ENCODE measurements around the gene PMEL. TPM values are rescaled to one million over a fixed set of nuclear protein-coding genes. Genes with fewer than 3 reads are reported as not detected.

PMEL gene
- total and polyA plus RNA-seq, 2 of the 4 experiments (the other 2 are of a cell fraction): 1.4 to 5.8 TPM

DNA sequence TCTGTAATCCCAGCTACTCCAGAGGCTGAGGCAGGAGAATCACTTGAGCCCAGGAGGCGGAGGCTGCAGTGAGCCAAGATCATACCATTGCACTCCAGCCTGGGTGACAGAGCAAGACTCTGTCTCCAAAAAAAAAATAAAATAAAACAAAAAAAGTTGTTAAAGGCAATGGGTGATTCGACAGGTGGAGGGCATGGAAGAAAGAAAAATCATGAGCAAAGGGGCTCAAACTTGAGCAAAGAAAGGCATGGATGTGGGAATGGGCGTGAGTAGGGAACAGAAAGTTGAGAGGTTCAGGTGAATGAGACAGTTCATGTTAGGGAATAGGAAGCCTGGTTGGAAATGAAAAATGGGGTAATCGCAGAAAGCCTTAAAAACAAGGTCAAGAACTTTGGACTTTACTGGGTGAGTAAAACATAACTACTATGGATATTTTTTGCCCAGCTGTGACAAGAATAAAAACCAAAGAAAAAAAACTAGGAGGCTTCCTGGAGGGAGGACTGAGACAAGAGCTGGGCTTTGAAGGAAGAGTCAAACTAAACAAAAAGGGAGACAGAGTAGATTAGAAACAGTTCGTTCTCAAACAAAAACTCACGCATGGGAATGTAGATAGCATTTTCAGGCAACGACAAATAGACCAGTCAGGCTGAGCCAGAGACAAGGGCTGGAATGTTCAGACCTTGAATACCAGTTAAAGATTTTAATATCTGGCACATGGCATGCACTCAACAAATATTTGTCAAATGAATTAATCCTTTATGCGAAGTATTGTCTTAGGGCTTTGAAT lies 56.9 kb downstream of the PMEL start:
- POLR2A ChIA-PET (ENCODE audit: unreplicated experiment): interaction anchor here (0.7 kb wide), 1 partner anchor 23 kb away, joined by 5 read pairs; no protein-coding TSS in a partner anchor
- intact Hi-C loops (cut with micrococcal nuclease) (loop anchor here (5.0 kb wide), 1 partner anchor 37 kb away; no protein-coding TSS in a partner anchor), in situ Hi-C loops (cut with MboI; ENCODE audit: low sequenced_read_pairs) (no loop called here), dilution Hi-C loops (cut with HindIII; ENCODE audit: low sequenced_read_pairs, unreplicated experiment) (no loop called here)
- H2AFZ ChIP-seq (replicated peaks; ENCODE audit: low read length, poor library complexity): no peak overlapping the region
- H3K79me1 ChIP-seq (ENCODE audit: low read depth in 1 of 2, low read length in 2 of 2): peaks cover 13 to 31% of the 10 kb centered on the region in 2 experiments
- H2BK20ac ChIP-seq (ENCODE audit: low read depth, low read length): no peak overlapping the region
- H3K27ac ChIP-seq (ENCODE audit: insufficient read depth, low read length): peak overlapping the region; percentile 3; the same call in 1 of the 2 replicates
- peak; percentile 51 for DNase-seq
- H3K23ac ChIP-seq (ENCODE audit: low read depth, low read length): no peak overlapping the region
- H3K27me3 ChIP-seq (ENCODE audit: control insufficient read depth, insufficient read depth, low read length): no peaks in the 10 kb centered on the region
- peaks cover 5% of the 10 kb centered on the region; the same call in 1 of the 2 replicates for H4K20me1 ChIP-seq (ENCODE audit: insufficient read depth, low read length)
- peak; percentile 91 for ATAC-seq (ENCODE audit: low read depth)
- no peak overlapping the region for H3K14ac ChIP-seq (replicated peaks; ENCODE audit: low read depth, low read length)
- no peak overlapping the region for H4K91ac ChIP-seq (ENCODE audit: insufficient read depth, low read depth, low read length)
- CTCF ChIA-PET: no interaction called here
- no peak overlapping the region for H3K4ac ChIP-seq (ENCODE audit: low read depth, low read length)
- peaks cover 3% of the 10 kb centered on the region; the same call in 1 of the 2 replicates for H3K36me3 ChIP-seq (ENCODE audit: control insufficient read depth, insufficient read depth, low read length)
- no TSS peak for BruUV-seq (replicated peaks)
- no peak overlapping the region for H3K56ac ChIP-seq (ENCODE audit: extremely low read depth, insufficient read depth, low read length)
- no peaks in the 10 kb centered on the region for H3K9me3 ChIP-seq (ENCODE audit: control insufficient read depth, insufficient read depth, low read length)
- H4K8ac ChIP-seq (ENCODE audit: low read depth in 2 of 2, low read length in 2 of 2): no peak overlapping the region
- H3K9ac ChIP-seq (ENCODE audit: low read depth, low read length): no peak overlapping the region; the same call in 1 of the 2 replicates
- H3K4me1 ChIP-seq (ENCODE audit: control insufficient read depth, insufficient read depth, low read length): peaks cover 2% of the 10 kb centered on the region
- H2BK120ac ChIP-seq (ENCODE audit: low read depth, low read length): no peak overlapping the region
- no peaks in the 10 kb centered on the region for H3K9me1 ChIP-seq (ENCODE audit: insufficient read depth, low read length)
- TF ChIP-seq USF2 (IDR thresholded peaks at IDR 0.05; ENCODE audit: low read depth, low read length) (no peak), FOS (IDR thresholded peaks at IDR 0.05; ENCODE audit: low read depth, low read length) (no peak), SMC3 (IDR thresholded peaks at IDR 0.05; ENCODE audit: low read depth, low read length) (no peak), MAFK (IDR thresholded peaks at IDR 0.05; ENCODE audit: low read depth, low read length) (no peak)
- H4K5ac ChIP-seq (ENCODE audit: low read depth, low read length): peak overlapping the region; percentile 50; the same call in 1 of the 2 replicates
- no peak overlapping the region for H2AK9ac ChIP-seq (replicated peaks; ENCODE audit: low read depth, low read length, poor library complexity)
- WGBS, 2 experiments (ENCODE audit: extremely low coverage in 2 of 2, insufficient read length in 1 of 2): 83% methylated on average over 2 of the region's 8 CpGs; no CpG with 5 or more reads in 1 of the 2 experiments
- H2BK15ac ChIP-seq (ENCODE audit: low read depth, low read length): no peak overlapping the region
- peak overlapping the region; percentile 29; the same call in 1 of the 2 replicates for H3K18ac ChIP-seq (ENCODE audit: low read depth, low read length)
- H2BK5ac ChIP-seq (ENCODE audit: low read depth, low read length, poor library complexity, severe bottlenecking): peak overlapping the region; percentile 2
- H3K4me2 ChIP-seq (ENCODE audit: low read depth, low read length): peak overlapping the region; percentile 48; the same call in 1 of the 2 replicates
- H2AK5ac ChIP-seq (ENCODE audit: low read depth, low read length): no peak overlapping the region
- no peak overlapping the region for H3K4me3 ChIP-seq (ENCODE audit: insufficient read depth, low read depth, low read length)

All from IMR-90 (cell line).